ENCODE measurements around the gene EGLN2. TPM values are rescaled to one million over a fixed set of nuclear protein-coding genes. Genes with fewer than 3 reads are reported as not detected.
A peak's percentile ranks its signal among the peaks of the same experiment; 100 is the strongest.

EGLN2 gene
- polyA plus RNA-seq, 1 of the 3 experiments (the other 2 are of a cell fraction) = 43.0 TPM

DNA sequence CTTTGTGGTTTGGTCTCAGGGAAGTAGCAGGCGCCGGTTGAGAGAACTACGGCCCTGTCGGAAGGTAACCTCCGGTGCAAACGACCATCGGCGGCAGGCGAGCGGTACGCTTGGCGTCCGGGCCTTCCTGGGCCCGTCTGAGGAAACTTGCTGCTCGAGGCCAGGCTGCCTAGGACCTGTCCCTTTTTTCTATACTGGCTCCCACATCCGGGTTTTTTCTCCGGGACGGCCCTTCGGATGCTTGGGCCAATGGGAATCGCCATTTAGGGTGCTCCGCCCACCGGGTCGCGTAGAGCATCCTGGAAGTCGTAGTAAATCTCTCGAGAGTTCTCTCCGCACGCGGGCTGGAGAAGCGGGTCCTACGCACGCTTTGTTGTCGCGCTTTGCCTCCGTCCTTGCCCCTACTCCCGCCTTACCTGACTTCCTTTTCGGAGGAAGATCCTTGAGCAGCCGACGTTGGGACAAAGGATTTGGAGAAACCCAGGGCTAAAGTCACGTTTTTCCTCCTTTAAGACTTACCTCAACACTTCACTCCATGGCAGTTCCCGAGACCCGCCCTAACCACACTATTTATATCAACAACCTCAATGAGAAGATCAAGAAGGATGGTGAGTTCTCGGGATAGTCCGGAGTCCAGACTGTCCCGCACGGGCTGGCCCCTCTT lies 48.0 kb upstream of the EGLN2 start, which contains the start of gene SNRPA:
Gene SNRPA, plus strand, starts transcription at position 330 of the 664 bp plus-strand sequence. Its CDS starts 206 bp downstream, at position 536.
- Histone ChIP-seq H2AFZ (ENCODE audit: low read depth) (peak within 1 kb of the TSS; percentile 75; the same call in 1 of the 2 replicates), H3K36me3 (replicated peaks in 1 of 2; ENCODE audit: control insufficient read depth in 1 of 2, insufficient read depth in 2 of 2, low read length in 1 of 2) (peaks cover 0 to 10% of the 10 kb centered on the region in 2 experiments), H3K27ac (ENCODE audit: low read depth in 2 of 2, low read length in 1 of 2) (peak within 1 kb of the TSS; percentile 81 to 88), H3K9me3 (no peaks in the 10 kb centered on the region), H3K4me2 (peak within 1 kb of the TSS; percentile 90), H4K20me1 (ENCODE audit: insufficient read depth) (peaks cover 21% of the 10 kb centered on the region), H3K4me3 (ENCODE audit: low read depth in 2 of 2, low read length in 1 of 2) (peak within 1 kb of the TSS; percentile 74 to 75), H3K4me1 (ENCODE audit: control insufficient read depth in 1 of 2, insufficient read depth in 2 of 2, low read depth in 1 of 2, low read length in 1 of 2) (peaks cover 14 to 25% of the 10 kb centered on the region in 2 experiments; a peak in 2 of 4 replicates), H3K9me2 (no peaks in the 10 kb centered on the region), H3F3A (replicated peaks; ENCODE audit: insufficient read depth) (no peaks in the 10 kb centered on the region), H3K27me3 (ENCODE audit: insufficient read depth) (no peaks in the 10 kb centered on the region), H3K9ac (peak within 1 kb of the TSS; percentile 88), H3K79me2 (ENCODE audit: insufficient read depth) (peaks cover 64% of the 10 kb centered on the region)
- CTCF ChIA-PET = interaction anchor here (1.1 to 3.0 kb wide), 2 partner anchors 55 to 88 kb away, joined by 6 to 18 read pairs; no protein-coding TSS in a partner anchor
- TF ChIP-seq RAD21 (IDR thresholded peaks at IDR 0.05; ENCODE audit: low read length) (no peak), TAF1 (IDR thresholded peaks at IDR 0.05; ENCODE audit: borderline replicate concordance, low read depth, low read length) (peak; percentile 66; the same call in 1 of the 2 replicates), POLR2AphosphoS5 (IDR thresholded peaks at IDR 0.05; ENCODE audit: low read depth, low read length) (peak; percentile 85), RXRA (IDR thresholded peaks at IDR 0.05; ENCODE audit: borderline replicate concordance, low read depth) (no peak), ELF1 (IDR thresholded peaks at IDR 0.05) (peak; percentile 84), MXI1 (IDR thresholded peaks at IDR 0.05; ENCODE audit: low read depth, low read length) (peak; percentile 96), NFIC (IDR thresholded peaks at IDR 0.05; ENCODE audit: borderline replicate concordance) (no peak), EZH2phosphoT487 (IDR thresholded peaks at IDR 0.05; ENCODE audit: borderline replicate concordance, low read depth) (no peak), NRF1 (IDR thresholded peaks at IDR 0.05; ENCODE audit: low read depth, low read length) (0 out of 2 replicates have a peak, but pooled peaks have one; percentile 5), CHD2 (IDR thresholded peaks at IDR 0.05; ENCODE audit: low read length, partially characterized antibody) (peak; percentile 93), RFX5 (IDR thresholded peaks at IDR 0.05; ENCODE audit: low read length) (no peak)
- TF ChIP-seq, protein P1, sequence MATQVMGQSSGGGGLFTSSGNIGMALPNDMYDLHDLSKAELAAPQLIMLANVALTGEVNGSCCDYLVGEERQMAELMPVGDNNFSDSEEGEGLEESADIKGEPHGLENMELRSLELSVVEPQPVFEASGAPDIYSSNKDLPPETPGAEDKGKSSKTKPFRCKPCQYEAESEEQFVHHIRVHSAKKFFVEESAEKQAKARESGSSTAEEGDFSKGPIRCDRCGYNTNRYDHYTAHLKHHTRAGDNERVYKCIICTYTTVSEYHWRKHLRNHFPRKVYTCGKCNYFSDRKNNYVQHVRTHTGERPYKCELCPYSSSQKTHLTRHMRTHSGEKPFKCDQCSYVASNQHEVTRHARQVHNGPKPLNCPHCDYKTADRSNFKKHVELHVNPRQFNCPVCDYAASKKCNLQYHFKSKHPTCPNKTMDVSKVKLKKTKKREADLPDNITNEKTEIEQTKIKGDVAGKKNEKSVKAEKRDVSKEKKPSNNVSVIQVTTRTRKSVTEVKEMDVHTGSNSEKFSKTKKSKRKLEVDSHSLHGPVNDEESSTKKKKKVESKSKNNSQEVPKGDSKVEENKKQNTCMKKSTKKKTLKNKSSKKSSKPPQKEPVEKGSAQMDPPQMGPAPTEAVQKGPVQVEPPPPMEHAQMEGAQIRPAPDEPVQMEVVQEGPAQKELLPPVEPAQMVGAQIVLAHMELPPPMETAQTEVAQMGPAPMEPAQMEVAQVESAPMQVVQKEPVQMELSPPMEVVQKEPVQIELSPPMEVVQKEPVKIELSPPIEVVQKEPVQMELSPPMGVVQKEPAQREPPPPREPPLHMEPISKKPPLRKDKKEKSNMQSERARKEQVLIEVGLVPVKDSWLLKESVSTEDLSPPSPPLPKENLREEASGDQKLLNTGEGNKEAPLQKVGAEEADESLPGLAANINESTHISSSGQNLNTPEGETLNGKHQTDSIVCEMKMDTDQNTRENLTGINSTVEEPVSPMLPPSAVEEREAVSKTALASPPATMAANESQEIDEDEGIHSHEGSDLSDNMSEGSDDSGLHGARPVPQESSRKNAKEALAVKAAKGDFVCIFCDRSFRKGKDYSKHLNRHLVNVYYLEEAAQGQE (IDR thresholded peaks at IDR 0.05; ENCODE audit: low read depth, low read length) = no peak
- TF ChIP-seq, protein P2, sequence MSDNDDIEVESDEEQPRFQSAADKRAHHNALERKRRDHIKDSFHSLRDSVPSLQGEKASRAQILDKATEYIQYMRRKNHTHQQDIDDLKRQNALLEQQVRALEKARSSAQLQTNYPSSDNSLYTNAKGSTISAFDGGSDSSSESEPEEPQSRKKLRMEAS (IDR thresholded peaks at IDR 0.05; ENCODE audit: low read depth) = peak; percentile 96
- TF ChIP-seq, protein P3, sequence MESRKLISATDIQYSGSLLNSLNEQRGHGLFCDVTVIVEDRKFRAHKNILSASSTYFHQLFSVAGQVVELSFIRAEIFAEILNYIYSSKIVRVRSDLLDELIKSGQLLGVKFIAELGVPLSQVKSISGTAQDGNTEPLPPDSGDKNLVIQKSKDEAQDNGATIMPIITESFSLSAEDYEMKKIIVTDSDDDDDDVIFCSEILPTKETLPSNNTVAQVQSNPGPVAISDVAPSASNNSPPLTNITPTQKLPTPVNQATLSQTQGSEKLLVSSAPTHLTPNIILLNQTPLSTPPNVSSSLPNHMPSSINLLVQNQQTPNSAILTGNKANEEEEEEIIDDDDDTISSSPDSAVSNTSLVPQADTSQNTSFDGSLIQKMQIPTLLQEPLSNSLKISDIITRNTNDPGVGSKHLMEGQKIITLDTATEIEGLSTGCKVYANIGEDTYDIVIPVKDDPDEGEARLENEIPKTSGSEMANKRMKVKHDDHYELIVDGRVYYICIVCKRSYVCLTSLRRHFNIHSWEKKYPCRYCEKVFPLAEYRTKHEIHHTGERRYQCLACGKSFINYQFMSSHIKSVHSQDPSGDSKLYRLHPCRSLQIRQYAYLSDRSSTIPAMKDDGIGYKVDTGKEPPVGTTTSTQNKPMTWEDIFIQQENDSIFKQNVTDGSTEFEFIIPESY (IDR thresholded peaks at IDR 0.05; ENCODE audit: borderline replicate concordance, low read depth) = peak; percentile 93
- TF ChIP-seq, protein P4, sequence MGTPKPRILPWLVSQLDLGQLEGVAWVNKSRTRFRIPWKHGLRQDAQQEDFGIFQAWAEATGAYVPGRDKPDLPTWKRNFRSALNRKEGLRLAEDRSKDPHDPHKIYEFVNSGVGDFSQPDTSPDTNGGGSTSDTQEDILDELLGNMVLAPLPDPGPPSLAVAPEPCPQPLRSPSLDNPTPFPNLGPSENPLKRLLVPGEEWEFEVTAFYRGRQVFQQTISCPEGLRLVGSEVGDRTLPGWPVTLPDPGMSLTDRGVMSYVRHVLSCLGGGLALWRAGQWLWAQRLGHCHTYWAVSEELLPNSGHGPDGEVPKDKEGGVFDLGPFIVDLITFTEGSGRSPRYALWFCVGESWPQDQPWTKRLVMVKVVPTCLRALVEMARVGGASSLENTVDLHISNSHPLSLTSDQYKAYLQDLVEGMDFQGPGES (IDR thresholded peaks at IDR 0.05; ENCODE audit: low read depth, low read length) = no peak
- POLR2A ChIA-PET = interaction anchor here (0.6 to 1.5 kb wide), 8 partner anchors 26 to 518 kb away, joined by 3 to 20 read pairs (median 6); partner anchors contain the start of genes COQ8B, EGLN2, ITPKC and RAB4B
- 2% methylated on average over 31 of the region's 46 CpGs for WGBS (ENCODE audit: low lambda C conversion rate)
- DNase-seq = peak; percentile 90
